ENCODE measurements around the gene DENND4A. TPM values are rescaled to one million over a fixed set of nuclear protein-coding genes. Genes with fewer than 3 reads are reported as not detected.

Gene DENND4A
- total RNA-seq, 1 experiment from 2014 or later = 16.9 TPM

- BruUV-seq (replicated peaks) = no TSS peak
- H3K36me3 Mint-ChIP-seq (ENCODE audit: insufficient read depth, unreplicated experiment) = peaks cover 59% of the 10 kb centered on the region
These were observed 101.9 kb downstream of the DENND4A start for GRCh38 chr15:65690173-65690572.

GRCh38 chr15:65688462-65688861 lies 103.6 kb downstream of the DENND4A start:
- no TSS peak for BruUV-seq (replicated peaks)
- H3K27ac Mint-ChIP-seq (ENCODE audit: low read depth, unreplicated experiment) = no peak overlapping the region
- H3K27me3 Mint-ChIP-seq (ENCODE audit: insufficient read depth, unreplicated experiment) = no peaks in the 10 kb centered on the region
- no peak overlapping the region for H3K4me3 Mint-ChIP-seq (ENCODE audit: unreplicated experiment)
- POLR2A ChIA-PET = no interaction called here
- intact Hi-C loops (cut with micrococcal nuclease) = no loop called here
- no peaks in the 10 kb centered on the region for H3K9me3 Mint-ChIP-seq (ENCODE audit: unreplicated experiment)
- DNase-seq (ENCODE audit: unreplicated experiment) = no peak
- no peak for TF ChIP-seq CTCF (IDR thresholded peaks at IDR 0.05; ENCODE audit: unreplicated experiment)
- peaks cover 49% of the 10 kb centered on the region for H3K36me3 Mint-ChIP-seq (ENCODE audit: insufficient read depth, unreplicated experiment)
- H3K4me1 Mint-ChIP-seq (ENCODE audit: insufficient read depth, unreplicated experiment) = no peaks in the 10 kb centered on the region
- CTCF ChIA-PET = no interaction called here

More at GRCh38 chr15:65690173-65690572, 101.9 kb downstream of the DENND4A start:
- H3K4me3 Mint-ChIP-seq (ENCODE audit: unreplicated experiment) = no peak overlapping the region
- H3K27me3 Mint-ChIP-seq (ENCODE audit: insufficient read depth, unreplicated experiment) = no peaks in the 10 kb centered on the region
- no peaks in the 10 kb centered on the region for H3K9me3 Mint-ChIP-seq (ENCODE audit: unreplicated experiment)
- CTCF ChIA-PET = interaction anchor here (0.6 kb wide), 1 partner anchor 10 kb away, joined by 3 read pairs; no protein-coding TSS in a partner anchor
- TF ChIP-seq CTCF (IDR thresholded peaks at IDR 0.05; ENCODE audit: unreplicated experiment) = no peak
- no peak for DNase-seq (ENCODE audit: unreplicated experiment)
- H3K27ac Mint-ChIP-seq (ENCODE audit: low read depth, unreplicated experiment) = no peak overlapping the region
- intact Hi-C loops (cut with micrococcal nuclease) = no loop called here
- POLR2A ChIA-PET = interaction anchor here (0.5 to 1.5 kb wide), 2 partner anchors 11 to 22 kb away, joined by 3 read pairs; no protein-coding TSS in a partner anchor
- no peaks in the 10 kb centered on the region for H3K4me1 Mint-ChIP-seq (ENCODE audit: insufficient read depth, unreplicated experiment)

- POLR2A ChIA-PET = interaction anchor here (1.1 kb wide), 2 partner anchors 13 to 186 kb away, joined by 3 read pairs; no protein-coding TSS in a partner anchor
These were observed 109.6 kb downstream of the DENND4A start for GRCh38 chr15:65682404-65682911.

GRCh38 chr15:65680544-65680943 lies 111.5 kb downstream of the DENND4A start:
- H3K27ac Mint-ChIP-seq (ENCODE audit: low read depth, unreplicated experiment) = no peak overlapping the region
- no peaks in the 10 kb centered on the region for H3K4me1 Mint-ChIP-seq (ENCODE audit: insufficient read depth, unreplicated experiment)
- no peaks in the 10 kb centered on the region for H3K36me3 Mint-ChIP-seq (ENCODE audit: insufficient read depth, unreplicated experiment)
- ChIA-PET CTCF (interaction anchor here (1.1 to 1.3 kb wide), 2 partner anchors 26 to 42 kb away, joined by 3 read pairs; no protein-coding TSS in a partner anchor), POLR2A (no interaction called here)
- H3K27me3 Mint-ChIP-seq (ENCODE audit: insufficient read depth, unreplicated experiment) = no peaks in the 10 kb centered on the region
- H3K4me3 Mint-ChIP-seq (ENCODE audit: unreplicated experiment) = no peak overlapping the region
- no peak for DNase-seq (ENCODE audit: unreplicated experiment)
- intact Hi-C loops (cut with micrococcal nuclease) = no loop called here
- BruUV-seq (replicated peaks) = no TSS peak
- H3K9me3 Mint-ChIP-seq (ENCODE audit: unreplicated experiment) = no peaks in the 10 kb centered on the region
- TF ChIP-seq CTCF (IDR thresholded peaks at IDR 0.05; ENCODE audit: unreplicated experiment) = no peak

More at GRCh38 chr15:65682404-65682911, 109.6 kb downstream of the DENND4A start:
- H3K4me3 Mint-ChIP-seq (ENCODE audit: unreplicated experiment) = no peak overlapping the region
- CTCF ChIA-PET = no interaction called here
- DNase-seq (ENCODE audit: unreplicated experiment) = no peak
- H3K27ac Mint-ChIP-seq (ENCODE audit: low read depth, unreplicated experiment) = no peak overlapping the region
- peaks cover 9% of the 10 kb centered on the region for H3K36me3 Mint-ChIP-seq (ENCODE audit: insufficient read depth, unreplicated experiment)
- H3K4me1 Mint-ChIP-seq (ENCODE audit: insufficient read depth, unreplicated experiment) = no peaks in the 10 kb centered on the region
- intact Hi-C loops (cut with micrococcal nuclease) = no loop called here
- H3K27me3 Mint-ChIP-seq (ENCODE audit: insufficient read depth, unreplicated experiment) = no peaks in the 10 kb centered on the region
- BruUV-seq (replicated peaks) = no TSS peak
- H3K9me3 Mint-ChIP-seq (ENCODE audit: unreplicated experiment) = no peaks in the 10 kb centered on the region
- TF ChIP-seq CTCF (IDR thresholded peaks at IDR 0.05; ENCODE audit: unreplicated experiment) = no peak
